Measurements from ENCODE around the gene DNAH17. TPM values are rescaled to one million over a fixed set of nuclear protein-coding genes. Genes with fewer than 3 reads are reported as not detected.

DNAH17 gene
- total RNA-seq, 1 donor from 2014 or later: 0.22 TPM

GRCh38 chr17:78433780-78434335 lies 143.3 kb downstream of the DNAH17 start:
- intact Hi-C loops (cut with micrococcal nuclease): no loop called here

DNA sequence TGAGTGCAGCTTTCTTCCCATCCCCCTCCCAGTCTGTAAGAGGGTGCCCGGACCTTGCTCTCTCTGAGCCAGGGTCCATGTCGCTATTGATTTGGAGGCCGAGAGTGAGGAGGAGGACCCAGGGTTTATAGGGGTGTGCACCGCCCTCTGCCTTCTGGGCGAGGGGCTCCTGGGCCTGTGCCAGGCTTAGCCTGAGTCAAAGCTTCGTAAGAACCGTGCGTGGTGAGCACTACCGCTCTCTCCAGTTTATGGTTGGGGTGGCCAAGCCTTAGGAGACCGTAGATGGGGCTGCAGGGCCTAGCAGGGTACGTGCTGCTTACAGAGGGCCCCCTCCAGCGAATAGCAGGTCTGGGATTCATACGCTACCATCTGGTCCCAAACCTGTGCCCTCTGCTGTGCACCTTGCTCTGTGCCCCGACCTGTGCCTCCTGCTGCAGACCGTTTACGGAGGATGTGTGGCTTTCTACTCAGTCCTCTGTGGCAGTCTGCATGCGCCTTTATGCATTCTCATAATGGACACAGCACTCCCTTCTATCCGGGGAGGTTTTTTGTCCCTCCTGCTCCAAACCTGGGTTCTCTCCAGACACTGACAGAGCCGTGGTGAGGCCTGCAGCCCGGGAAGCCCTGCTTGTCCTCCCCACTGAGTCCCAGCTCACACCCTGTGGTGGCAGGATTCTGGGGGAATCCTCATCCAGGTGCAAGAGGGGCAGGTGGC lies 144.0 kb downstream of the DNAH17 start:
- intact Hi-C loops (cut with micrococcal nuclease): no loop called here

DNA sequence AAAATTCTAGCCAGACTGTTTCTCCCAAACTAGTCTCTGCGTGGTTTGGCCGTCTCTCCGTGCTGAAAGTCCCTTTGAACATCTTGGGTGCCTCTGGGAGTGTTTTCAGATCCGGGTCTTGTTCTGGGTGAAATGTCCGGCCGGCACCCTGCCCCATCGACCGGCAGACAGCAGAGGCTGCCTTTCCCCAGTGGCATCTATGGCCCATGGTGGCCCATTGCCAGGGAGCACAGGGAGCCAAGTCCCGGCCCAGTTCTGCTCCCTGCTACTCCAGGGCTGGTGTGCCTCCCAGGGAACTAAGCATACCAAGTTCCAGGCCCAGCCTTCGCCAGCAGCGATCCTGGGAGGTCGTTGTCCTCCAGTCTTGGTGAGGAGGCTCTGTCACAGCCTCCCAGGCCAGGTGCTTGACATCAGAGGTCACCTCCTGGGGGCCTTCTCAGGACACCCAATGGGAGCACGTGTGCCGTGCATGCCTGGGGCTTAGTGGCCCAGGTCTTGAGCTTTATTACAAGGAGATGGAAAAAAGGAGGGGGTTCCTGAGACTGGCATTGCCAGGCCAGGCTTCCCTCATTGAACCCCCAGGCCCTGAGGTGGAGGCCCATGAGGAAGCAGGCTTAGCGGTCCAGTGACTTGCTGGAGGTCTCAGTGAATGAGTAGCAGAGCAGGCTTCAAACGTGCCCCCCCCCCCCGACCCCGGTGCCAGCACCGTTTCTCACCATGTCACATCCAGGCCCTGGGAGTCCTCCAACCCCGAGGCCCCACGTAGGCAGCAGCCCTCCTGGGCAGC lies 144.8 kb downstream of the DNAH17 start:
- intact Hi-C loops (cut with micrococcal nuclease): no loop called here

DNA sequence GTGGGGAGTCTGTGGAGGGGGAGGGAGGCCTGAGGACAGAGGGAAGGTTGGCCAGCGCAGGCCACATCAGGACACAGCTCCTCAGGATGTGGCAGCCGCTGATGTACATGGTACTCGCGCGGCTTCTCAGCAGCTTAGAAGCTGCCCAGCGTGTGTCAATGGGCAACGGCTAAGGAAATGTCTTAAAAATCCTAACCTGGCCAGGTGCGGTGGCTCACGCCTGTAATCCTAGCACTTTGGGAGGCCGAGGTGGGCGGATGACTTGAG lies 145.6 kb downstream of the DNAH17 start:
- intact Hi-C loops (cut with micrococcal nuclease): no loop called here

DNA sequence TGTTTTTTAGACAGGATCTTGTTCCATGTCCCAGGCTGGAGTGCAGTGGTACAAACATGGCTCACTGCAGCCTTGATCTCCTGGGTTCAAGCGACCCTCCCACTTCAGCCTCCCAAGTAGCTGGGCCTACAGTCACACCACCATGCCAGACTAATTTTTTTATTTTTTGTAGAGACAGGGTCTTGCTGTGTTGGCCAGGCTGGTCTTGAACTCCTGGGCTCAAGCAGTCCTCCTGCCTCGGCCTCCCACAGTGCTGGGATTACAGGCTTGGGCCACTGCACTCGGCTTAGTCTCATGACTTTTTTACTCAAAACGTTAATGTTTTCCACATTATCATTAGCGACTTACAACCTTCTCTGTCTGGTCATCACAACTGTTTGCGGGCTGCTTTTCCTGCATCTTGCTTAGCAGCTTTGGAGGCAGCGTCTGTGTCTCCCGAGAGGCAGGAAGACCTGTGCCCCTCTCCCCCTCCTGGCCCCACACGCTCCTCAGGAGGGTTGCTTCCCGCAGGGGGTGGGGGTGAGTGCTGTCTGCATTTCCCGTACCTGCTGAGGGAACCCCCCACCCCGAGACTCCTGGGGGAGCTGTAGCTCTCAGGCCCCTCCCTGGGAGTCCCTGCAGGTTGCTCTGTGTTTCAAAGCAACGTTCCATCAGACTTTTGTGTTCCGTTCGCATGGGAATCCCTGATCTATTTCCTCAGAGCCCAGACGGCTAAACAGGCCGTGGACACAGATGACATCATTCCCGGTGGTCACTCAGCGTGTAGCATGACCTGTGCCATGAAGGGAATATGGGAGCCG lies 146.1 kb downstream of the DNAH17 start:
- intact Hi-C loops (cut with micrococcal nuclease): no loop called here

GRCh38 chr17:78429618-78429995 lies 147.6 kb downstream of the DNAH17 start:
- intact Hi-C loops (cut with micrococcal nuclease): no loop called here

DNA sequence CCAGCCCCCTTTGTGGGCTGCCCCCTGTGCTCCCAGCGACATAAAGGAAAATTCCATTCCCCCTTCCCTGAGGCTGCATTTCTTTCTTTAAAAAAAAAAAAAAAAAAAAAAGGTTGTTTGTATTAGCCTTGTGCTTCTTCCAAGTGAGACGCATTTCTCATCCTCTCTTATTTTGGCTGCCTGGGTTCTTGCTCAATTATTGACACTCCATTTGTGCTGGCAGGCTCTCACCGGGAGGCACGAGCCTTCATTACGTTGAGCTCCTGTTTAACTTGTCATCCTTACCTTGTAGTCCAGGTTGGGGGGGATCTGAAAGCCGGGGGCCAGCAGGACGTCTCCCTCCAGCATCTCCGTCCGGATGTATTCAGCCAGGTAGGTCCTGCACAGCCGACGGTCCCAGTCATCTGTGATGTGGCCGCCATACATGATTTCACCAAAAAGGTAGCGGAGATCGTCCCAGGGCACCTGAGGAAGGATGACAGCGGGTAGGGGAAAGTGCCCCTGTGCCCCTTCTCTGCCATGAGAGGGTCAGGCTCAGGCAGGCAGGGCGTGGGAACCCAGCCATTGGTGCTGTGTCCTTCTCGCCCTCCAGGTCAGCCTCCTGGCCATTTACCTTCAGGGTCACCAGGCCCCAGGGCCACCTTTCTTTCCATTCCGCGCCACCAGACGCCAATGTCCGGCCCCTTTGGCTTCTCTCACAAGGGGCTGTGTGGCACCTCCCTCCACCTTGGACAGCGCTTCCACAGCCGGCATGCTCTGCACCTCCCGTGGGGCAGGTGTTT lies 148.2 kb downstream of the DNAH17 start:
- intact Hi-C loops (cut with micrococcal nuclease): no loop called here

DNA sequence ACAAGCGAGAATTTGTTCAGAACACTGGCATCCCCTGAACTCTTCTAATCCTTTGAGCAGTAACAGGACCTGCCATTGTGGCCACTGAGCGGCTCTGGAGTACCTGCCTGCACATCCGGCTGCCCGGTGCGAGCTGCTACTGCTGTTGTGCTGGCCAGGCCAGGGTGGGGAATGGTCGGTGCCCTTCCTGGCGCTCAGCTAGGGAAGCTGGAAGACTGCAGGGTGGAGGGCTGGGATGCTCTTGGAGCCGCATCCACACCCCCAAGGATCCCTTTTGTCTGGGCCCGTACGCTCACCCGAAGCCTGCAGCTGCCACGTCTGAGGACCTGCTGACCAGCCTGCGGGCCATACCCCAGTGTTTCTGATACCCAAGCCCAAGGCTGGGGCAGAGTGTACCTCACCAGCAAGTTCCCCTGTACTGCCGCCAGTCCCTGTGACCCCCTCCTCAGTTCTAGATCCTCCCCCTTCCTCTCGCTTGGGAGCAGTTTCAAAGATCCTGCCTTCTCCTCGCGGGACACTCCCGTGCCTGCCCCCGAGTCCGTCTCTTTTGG lies 149.1 kb downstream of the DNAH17 start:
- intact Hi-C loops (cut with micrococcal nuclease): no loop called here

GRCh38 chr17:78427140-78427539 lies 150.1 kb downstream of the DNAH17 start:
- intact Hi-C loops (cut with micrococcal nuclease): no loop called here

DNA sequence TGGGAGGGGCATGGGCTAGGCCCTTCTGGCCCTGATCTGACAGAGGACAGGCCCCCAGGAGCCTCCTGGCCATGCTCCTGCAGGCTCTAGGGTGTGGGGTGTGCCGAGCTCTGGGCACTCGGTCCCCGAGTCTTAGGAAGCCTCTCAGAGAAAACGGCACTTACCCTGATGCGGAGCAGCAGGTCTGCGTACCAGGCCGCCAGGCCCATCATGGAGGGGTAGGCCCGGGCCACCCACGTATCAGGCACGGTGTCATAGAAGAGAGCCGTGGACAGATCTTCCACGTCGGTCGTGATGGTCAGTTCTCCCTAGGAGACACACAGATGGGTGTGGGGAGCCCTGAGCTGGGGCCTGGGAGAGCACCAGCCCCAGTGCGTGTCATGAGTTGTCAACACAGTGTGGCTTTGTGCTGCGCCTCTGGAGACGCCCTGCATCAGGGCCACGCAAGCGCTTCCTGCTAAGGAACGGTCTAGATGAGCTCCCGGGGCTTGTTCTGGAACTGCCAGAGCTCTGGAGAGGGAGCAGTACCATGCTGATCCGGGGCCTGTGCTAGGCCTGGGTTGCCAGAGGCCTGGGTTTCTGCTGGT lies 150.8 kb downstream of the DNAH17 start:
- intact Hi-C loops (cut with micrococcal nuclease): no loop called here

GRCh38 chr17:78425429-78425828 lies 151.8 kb downstream of the DNAH17 start:
- intact Hi-C loops (cut with micrococcal nuclease): no loop called here

DNA sequence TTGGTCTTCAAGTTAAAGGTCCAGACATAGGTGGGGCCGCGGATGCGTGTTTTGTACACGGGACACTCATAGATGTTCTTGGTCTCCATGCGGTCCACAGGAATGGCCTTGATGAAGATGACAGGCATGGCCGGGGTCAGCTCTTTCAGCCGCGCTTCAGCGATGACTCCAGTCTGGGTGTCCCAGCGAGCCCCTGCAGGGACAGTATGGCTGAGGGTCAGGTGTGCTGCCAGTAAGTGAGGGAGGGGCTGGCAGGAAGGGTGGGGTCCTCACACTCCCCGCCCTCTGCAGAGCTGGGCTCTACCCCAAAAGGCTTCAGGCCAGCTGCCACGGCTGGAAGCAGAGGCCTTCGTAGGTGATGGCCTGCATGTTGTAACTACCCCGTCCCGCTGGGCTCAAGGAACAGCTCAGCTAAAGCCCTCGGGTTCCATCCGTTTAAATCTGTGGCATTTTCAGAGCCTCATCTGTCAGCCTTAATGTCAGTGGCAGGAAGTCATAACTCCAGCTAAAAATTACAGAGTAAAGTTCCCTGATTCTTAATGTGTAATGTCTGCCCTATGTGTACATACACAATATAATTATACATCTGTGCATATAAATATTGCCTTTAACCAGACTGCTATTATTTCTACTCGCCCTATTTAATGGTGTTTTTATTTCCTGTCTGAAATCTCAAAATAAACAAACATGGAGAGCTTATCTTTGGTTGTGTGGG lies 153.1 kb downstream of the DNAH17 start:
- intact Hi-C loops (cut with micrococcal nuclease): no loop called here

DNA sequence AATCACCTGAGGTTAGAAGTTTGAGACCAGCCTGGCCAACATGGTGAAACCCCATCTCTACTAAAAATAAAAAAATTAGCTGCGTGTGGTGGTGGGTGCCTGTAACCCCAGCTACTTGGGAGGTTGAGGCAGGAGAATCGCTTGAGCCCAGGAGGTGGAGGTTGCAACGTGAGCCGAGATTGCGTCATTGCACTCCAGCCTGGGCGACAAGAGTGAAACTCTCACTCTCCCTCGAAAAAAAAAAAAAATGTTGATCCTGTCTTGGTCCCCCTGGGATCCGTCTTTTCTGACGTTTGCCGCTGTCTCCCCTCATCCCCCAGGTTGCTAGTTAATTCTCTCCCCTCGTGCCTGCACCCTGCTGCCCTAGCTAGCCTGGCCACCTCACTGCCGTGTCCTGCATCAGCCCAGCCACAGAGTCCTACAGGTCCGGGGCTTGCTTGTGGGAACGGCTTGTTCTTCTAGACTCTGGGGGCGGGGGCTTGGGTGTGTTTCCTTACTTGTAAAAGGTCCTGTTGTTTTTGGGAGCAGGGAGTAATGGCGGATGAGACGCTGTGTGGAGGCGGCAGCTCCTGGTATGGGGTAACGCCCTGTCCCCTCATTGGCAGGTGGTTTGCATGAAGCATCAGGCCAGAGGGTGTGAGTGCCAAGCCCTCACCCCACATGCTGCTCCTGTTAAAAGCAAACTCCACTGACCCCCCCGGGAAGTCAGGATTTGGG lies 154.2 kb downstream of the DNAH17 start:
- intact Hi-C loops (cut with micrococcal nuclease): loop anchor here (1.0 kb wide), 3 partner anchors 63 to 172 kb away; partner anchors contain the start of gene SOCS3

DNA sequence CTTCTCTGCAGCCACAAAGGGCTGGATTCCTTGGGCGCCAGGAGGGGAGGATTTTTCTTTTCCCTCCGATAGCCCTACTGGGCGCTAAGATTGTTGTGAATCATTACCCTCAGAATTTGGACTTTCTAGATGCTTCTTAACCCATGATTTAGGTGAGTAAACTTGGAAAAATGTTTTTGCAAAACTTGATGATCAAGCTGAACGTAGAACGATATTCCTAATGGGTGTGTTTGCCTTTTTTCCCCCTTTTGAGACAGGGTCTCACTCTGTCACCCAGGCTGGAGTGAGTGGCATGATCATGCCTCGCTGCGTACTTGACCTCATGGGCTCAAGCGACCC lies 155.0 kb downstream of the DNAH17 start:
- intact Hi-C loops (cut with micrococcal nuclease): loop anchor here (1.0 kb wide), 3 partner anchors 62 to 171 kb away; partner anchors contain the start of gene SOCS3

- intact Hi-C loops (cut with micrococcal nuclease): loop anchor here (1.0 kb wide), 3 partner anchors 61 to 170 kb away; partner anchors contain the start of gene SOCS3
Measured at GRCh38 chr17:78421534-78422266, 155.5 kb downstream of the DNAH17 start.

DNA sequence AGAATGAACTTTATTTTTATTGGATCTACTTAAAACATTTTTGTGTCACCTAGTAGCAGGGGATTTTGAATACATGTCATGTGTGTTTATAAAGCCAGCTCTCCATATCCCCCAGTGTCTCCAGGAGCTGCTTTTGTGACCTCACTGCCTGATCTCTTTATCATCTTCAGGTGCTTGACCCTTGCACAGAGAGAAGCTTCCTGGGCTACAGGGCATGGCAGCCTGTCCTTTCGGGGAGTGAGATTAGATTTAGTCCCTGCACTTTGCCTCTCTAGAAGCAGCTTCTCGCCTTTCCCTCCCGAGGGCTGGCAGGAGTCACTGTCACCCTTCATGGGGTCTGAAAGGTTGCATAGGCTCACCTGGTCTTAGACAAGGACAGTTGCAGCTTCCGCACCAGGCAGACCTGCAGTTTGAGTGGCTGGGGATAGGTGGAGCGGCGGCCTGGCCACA lies 156.1 kb downstream of the DNAH17 start:
- intact Hi-C loops (cut with micrococcal nuclease): no loop called here

DNA sequence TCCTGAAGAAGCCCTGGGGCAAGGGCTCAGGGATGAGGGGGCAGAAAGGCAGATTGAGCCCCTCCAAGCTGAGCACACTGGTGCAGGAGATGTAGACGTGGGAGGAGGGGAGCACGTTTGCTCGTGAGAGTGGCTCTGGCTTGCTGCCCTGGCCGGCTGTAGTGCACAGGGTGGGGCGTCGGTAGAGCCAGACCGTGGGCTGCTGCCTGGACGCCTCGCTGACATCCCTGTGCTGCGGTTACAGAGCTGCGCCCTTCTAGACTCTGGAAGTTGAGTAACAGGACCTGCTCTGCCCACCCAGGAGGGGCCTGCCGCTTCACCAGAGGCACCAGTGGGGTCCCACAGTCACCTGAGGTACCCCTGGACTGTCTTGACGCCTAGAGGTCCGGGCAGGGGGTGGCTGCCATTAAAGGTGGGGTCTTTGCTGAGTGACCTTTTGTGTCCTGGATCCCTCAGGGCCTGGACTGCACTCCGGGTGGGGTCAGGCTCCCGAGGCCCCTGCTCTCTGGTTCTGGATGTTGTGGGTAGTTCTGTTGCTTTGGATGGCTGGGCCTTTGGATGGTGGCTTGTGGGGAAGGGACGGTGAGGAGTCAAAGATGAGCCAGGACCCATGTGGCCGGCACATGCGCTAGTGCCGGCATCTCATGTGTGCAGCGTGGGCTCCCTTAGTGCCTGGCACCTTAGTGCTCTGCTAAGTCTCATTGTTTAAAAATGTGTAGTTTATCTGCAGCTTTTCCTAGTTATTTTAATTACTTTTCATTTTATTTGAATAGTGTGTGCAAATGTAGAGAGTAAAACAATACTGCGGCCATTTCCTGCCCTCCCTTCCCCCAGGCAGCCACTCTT lies 157.0 kb downstream of the DNAH17 start:
- intact Hi-C loops (cut with micrococcal nuclease): no loop called here

Data from T-helper 1 cell treated with Interleukin-12 subunit alpha and Interleukin-12 subunit beta and Interleukin-4 antibody, amounts not matched to agents 30 ng/mL and 1 ng/mL, for 36 hours (primary cell).